Vagina (tissue), 2 donors: Measurements from ENCODE around the gene IL31RA.

Source experiments
- POLR2A ChIP-seq, 2 donors: fragments of 450-650 bp; IDR thresholded peaks; one replicate each; pipeline ENCODE4 v1.6.1; 2017; ENCODE audit warnings: antibody characterized with exemption in 2 of 2, mild to moderate bottlenecking in 2 of 2, moderate library complexity in 2 of 2
- POLR2AphosphoS5 ChIP-seq, 2 donors: sonication (generic); formaldehyde crosslinking; IDR thresholded peaks; one replicate each; pipeline ENCODE4 v1.9.0; 2017; ENCODE audit warnings: antibody characterized with exemption in 2 of 2, mild to moderate bottlenecking in 2 of 2, low read depth in 1 of 2; ENCODE audit not compliant: insufficient read depth in 1 of 2
- TF ChIP-seq, protein P1 (sequence below), 3 experiments: fragments of 450-650 bp in 2 of 3; fragments of 200-600 bp in 1 of 3; sonication (generic) in 1 of 3; IDR thresholded peaks; one replicate each; pipeline ENCODE4 v1.5.1; 2017 to 2019; ENCODE audit warnings: antibody characterized with exemption in 3 of 3, mild to moderate bottlenecking in 2 of 3, moderate library complexity in 2 of 3

DNA sequence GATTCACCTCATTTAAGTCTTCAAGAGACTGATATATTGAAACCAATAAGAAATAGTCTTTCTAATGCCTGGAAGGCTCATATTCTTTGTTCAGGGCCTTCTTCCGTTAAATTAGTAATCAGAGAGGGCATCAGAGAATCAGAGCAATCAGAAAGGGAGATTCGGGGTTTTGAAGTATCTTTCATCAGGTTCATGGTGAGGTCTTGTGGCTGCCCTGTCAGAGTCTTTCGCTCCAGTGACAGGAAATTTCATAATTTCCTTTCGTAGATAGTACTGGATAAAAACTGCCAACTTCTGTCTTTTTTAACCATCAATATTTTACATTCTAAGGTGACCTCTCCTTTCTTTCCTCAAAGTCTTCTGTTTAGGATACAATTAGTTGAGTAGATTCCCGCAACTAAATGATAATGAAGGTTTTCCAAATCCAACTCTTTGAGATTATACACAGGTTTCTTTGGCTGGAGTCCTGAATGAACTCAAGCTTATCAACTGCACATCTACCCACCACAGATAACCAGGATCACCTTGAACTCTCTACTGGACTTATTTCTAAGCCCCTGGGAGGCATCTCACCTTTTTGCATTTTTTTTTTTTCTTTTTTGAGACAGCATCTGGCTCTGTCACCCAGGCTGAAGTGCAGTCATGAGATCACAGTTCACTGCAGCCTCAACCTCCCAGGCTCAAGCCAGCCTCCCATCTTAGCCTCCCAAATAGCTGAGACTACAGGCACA is 5.5 kb downstream of the IL31RA start:
- no peak for TF ChIP-seq POLR2A (IDR thresholded peaks at IDR 0.05)
- TF ChIP-seq, protein P1, sequence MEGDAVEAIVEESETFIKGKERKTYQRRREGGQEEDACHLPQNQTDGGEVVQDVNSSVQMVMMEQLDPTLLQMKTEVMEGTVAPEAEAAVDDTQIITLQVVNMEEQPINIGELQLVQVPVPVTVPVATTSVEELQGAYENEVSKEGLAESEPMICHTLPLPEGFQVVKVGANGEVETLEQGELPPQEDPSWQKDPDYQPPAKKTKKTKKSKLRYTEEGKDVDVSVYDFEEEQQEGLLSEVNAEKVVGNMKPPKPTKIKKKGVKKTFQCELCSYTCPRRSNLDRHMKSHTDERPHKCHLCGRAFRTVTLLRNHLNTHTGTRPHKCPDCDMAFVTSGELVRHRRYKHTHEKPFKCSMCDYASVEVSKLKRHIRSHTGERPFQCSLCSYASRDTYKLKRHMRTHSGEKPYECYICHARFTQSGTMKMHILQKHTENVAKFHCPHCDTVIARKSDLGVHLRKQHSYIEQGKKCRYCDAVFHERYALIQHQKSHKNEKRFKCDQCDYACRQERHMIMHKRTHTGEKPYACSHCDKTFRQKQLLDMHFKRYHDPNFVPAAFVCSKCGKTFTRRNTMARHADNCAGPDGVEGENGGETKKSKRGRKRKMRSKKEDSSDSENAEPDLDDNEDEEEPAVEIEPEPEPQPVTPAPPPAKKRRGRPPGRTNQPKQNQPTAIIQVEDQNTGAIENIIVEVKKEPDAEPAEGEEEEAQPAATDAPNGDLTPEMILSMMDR (IDR thresholded peaks at IDR 0.05): no peak
- TF ChIP-seq POLR2AphosphoS5 (IDR thresholded peaks at IDR 0.05; ENCODE audit: insufficient read depth in 1 of 2, low read depth in 1 of 2): no peak
